ENCODE measurements around the gene KCNIP1.

The KCNIP1 gene

DNA sequence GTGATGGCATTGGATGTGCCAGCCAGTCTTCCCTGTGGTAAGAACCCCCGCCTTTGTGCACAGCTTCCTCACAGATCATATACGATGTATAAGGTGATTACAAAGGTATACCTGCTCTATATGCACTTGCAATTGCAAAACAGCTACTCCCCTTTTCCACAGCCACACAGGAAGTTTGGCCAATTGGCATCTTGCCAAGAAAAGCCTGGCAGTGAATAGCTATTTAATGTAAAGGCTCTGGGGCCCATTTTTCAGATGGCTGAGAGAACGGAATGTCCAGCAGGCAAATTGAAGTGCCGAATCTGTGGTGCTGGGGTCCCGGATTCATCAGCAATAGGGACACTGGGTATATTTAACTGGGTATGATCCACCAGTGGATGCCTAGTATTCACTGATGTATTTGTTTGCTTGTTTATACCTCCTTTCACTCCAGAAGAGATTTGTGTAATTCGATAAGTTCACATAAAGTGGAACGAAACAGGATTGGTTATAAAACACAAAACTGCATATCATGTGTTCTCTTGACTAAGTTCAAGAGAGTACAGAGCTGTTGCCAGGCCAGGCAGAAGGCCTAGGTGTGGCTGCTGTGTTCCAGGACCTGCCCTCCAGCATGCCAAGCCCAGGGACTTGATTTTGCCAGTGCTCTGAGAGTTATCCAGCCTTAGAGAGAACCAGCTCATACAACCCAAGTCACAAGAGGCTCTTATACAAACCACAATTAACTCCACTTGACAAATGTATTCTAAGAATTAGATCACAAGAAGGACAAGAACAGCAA lies 252.0 kb downstream of the KCNIP1 start:
- 0 out of 2 replicates have a peak, but pooled peaks cover 9% of the 10 kb centered on the region for H3K27me3 ChIP-seq (ENCODE audit: insufficient read depth, low read length)
- H3K36me3 ChIP-seq (ENCODE audit: insufficient read depth, low read length): no peaks in the 10 kb centered on the region
- H3F3A ChIP-seq (ENCODE audit: insufficient read depth, low read length): no peaks in the 10 kb centered on the region
- TF ChIP-seq, protein P1, sequence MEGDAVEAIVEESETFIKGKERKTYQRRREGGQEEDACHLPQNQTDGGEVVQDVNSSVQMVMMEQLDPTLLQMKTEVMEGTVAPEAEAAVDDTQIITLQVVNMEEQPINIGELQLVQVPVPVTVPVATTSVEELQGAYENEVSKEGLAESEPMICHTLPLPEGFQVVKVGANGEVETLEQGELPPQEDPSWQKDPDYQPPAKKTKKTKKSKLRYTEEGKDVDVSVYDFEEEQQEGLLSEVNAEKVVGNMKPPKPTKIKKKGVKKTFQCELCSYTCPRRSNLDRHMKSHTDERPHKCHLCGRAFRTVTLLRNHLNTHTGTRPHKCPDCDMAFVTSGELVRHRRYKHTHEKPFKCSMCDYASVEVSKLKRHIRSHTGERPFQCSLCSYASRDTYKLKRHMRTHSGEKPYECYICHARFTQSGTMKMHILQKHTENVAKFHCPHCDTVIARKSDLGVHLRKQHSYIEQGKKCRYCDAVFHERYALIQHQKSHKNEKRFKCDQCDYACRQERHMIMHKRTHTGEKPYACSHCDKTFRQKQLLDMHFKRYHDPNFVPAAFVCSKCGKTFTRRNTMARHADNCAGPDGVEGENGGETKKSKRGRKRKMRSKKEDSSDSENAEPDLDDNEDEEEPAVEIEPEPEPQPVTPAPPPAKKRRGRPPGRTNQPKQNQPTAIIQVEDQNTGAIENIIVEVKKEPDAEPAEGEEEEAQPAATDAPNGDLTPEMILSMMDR (IDR thresholded peaks at IDR 0.05; ENCODE audit: low read length): no peak
- no peak for TF ChIP-seq EZH2 (IDR thresholded peaks at IDR 0.05; ENCODE audit: borderline replicate concordance, low read length)
- no peak overlapping the region for H3K27ac ChIP-seq (ENCODE audit: low read depth, low read length, poor library complexity, severe bottlenecking)
- no peak overlapping the region for H3K4me2 ChIP-seq (ENCODE audit: low read length)
- no peak overlapping the region for H3K4me3 ChIP-seq (ENCODE audit: low read depth, low read length, poor library complexity, severe bottlenecking)
- no peaks in the 10 kb centered on the region for H4K20me1 ChIP-seq (ENCODE audit: insufficient read depth, low read length)
- no peak overlapping the region for H2AFZ ChIP-seq (ENCODE audit: low read length)
- no peaks in the 10 kb centered on the region for H3K9me3 ChIP-seq (ENCODE audit: low read length)
- no peaks in the 10 kb centered on the region for H3K79me2 ChIP-seq (ENCODE audit: insufficient read depth, low read length)
- H3K9me2 ChIP-seq (ENCODE audit: low read depth, low read length): no peaks in the 10 kb centered on the region
- H3K9ac ChIP-seq (ENCODE audit: low read length): no peak overlapping the region
- H3K4me1 ChIP-seq (ENCODE audit: insufficient read depth, low read length, severe bottlenecking): no peaks in the 10 kb centered on the region

DNA sequence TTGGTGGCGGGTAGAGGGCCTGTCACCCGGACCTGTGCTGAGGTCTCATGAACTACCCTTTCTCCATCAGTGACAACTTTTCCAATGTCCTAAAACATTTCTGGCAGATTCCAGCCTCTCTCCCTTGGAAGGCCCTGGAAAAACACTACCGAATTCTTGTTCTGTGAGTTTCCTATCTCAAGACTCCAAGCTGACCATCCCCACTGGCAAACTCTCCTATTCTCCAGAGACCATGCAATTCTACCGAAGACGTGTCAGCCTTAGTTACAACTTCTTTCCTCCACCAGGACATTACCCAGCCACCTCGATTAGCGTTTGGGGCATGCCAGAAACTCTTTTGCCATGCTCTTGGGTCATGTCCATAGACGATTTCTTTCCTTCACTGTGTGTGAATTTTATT lies 252.9 kb downstream of the KCNIP1 start:
- H3K79me2 ChIP-seq (ENCODE audit: insufficient read depth, low read length): no peaks in the 10 kb centered on the region
- no peak overlapping the region for H3K4me3 ChIP-seq (ENCODE audit: low read depth, low read length, poor library complexity, severe bottlenecking)
- no peaks in the 10 kb centered on the region for H3K9me2 ChIP-seq (ENCODE audit: low read depth, low read length)
- TF ChIP-seq EZH2 (IDR thresholded peaks at IDR 0.05; ENCODE audit: borderline replicate concordance, low read length): no peak
- TF ChIP-seq, protein P1 (IDR thresholded peaks at IDR 0.05; ENCODE audit: low read length): no peak
- H4K20me1 ChIP-seq (ENCODE audit: insufficient read depth, low read length): no peaks in the 10 kb centered on the region
- H3K36me3 ChIP-seq (ENCODE audit: insufficient read depth, low read length): no peaks in the 10 kb centered on the region
- no peak overlapping the region for H3K4me2 ChIP-seq (ENCODE audit: low read length)
- no peak overlapping the region for H2AFZ ChIP-seq (ENCODE audit: low read length)
- no peaks in the 10 kb centered on the region for H3K4me1 ChIP-seq (ENCODE audit: insufficient read depth, low read length, severe bottlenecking)
- H3K9ac ChIP-seq (ENCODE audit: low read length): no peak overlapping the region
- H3K9me3 ChIP-seq (ENCODE audit: low read length): no peaks in the 10 kb centered on the region
- 0 out of 2 replicates have a peak, but pooled peaks cover 9% of the 10 kb centered on the region for H3K27me3 ChIP-seq (ENCODE audit: insufficient read depth, low read length)
- no peaks in the 10 kb centered on the region for H3F3A ChIP-seq (ENCODE audit: insufficient read depth, low read length)
- no peak overlapping the region for H3K27ac ChIP-seq (ENCODE audit: low read depth, low read length, poor library complexity, severe bottlenecking)

DNA sequence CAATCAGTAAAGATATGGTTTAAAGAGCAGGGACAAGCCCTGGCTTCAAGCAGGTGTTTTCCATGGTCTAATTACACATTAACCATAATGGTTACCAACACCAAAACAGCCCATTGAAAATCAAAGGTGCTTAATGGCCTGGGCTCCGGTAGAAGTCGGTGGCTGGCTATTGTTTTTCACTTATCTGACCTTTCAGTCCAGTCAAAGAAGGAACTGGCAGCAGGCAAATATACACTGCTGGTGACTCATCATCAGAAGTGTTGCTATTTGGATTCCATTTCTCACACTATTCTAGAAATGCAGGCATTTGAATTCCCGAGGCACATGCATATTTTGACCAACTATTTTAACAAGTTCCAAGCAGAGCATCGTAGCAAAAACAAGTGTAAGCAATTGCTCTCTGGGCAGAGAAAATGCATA lies 253.4 kb downstream of the KCNIP1 start:
- Histone ChIP-seq H3F3A (ENCODE audit: insufficient read depth, low read length) (no peaks in the 10 kb centered on the region), H3K9ac (ENCODE audit: low read length) (no peak overlapping the region), H3K4me3 (ENCODE audit: low read depth, low read length, poor library complexity, severe bottlenecking) (no peak overlapping the region), H3K36me3 (ENCODE audit: insufficient read depth, low read length) (no peaks in the 10 kb centered on the region), H2AFZ (ENCODE audit: low read length) (no peak overlapping the region), H3K4me2 (ENCODE audit: low read length) (no peak overlapping the region), H3K9me2 (ENCODE audit: low read depth, low read length) (no peaks in the 10 kb centered on the region), H3K79me2 (ENCODE audit: insufficient read depth, low read length) (no peaks in the 10 kb centered on the region), H3K4me1 (ENCODE audit: insufficient read depth, low read length, severe bottlenecking) (no peaks in the 10 kb centered on the region), H4K20me1 (ENCODE audit: insufficient read depth, low read length) (no peaks in the 10 kb centered on the region), H3K9me3 (ENCODE audit: low read length) (no peaks in the 10 kb centered on the region), H3K27ac (ENCODE audit: low read depth, low read length, poor library complexity, severe bottlenecking) (no peak overlapping the region), H3K27me3 (ENCODE audit: insufficient read depth, low read length) (0 out of 2 replicates have a peak, but pooled peaks cover 9% of the 10 kb centered on the region)
- TF ChIP-seq, protein P1 (IDR thresholded peaks at IDR 0.05; ENCODE audit: low read length): no peak
- no peak for TF ChIP-seq EZH2 (IDR thresholded peaks at IDR 0.05; ENCODE audit: borderline replicate concordance, low read length)
